Stimulated activated CD8-positive, alpha-beta memory T cell treated with anti-CD3 and anti-CD28 coated beads, Interleukin-7, amount 100 ng/mL, for 4 hours (primary cell): Measurements from ENCODE around the gene CASP8.

ENCODE experiments used
- DNase-seq, 2 donors: peaks; one replicate each; pipeline ENCODE4 v3.0.0-alpha.2; 2020; ENCODE audit warnings: low read depth in 2 of 2

Gene CASP8

DNA sequence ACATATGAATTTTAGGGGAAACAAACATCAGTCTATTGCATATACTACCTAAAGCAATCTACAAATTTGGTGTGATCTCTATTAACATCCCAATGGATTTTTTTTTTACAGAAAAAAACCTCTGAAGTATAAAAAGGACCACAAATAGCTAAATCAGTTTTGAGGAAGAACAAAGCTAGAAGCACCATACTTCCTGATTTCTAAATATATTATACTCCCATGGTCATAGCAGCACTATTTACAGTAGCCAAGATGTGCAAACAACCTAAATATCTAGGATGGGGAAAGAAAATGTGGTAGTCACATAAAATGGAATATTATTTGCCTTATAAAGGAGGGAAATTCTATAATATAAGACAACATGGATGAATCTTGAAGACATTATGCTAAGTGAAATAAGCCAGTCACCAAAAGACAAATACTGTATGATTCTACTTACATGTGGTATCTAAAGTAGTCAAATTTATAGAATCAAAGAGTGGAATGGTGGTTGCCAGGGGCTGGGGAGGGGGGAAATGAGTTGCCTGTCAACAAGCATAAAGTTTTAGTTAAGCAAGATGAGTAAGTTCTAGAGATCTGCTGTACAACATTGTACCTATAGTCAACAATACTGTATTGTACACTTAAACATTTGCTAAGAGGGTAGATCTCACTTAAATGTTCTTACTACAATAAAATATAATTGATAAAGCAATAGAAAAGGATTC is 17.6 kb upstream of the CASP8 start:
- DNase-seq = no peak

- no peak for DNase-seq
These were observed 15.5 kb upstream of the CASP8 start for GRCh38 chr2:201244829-201245228.

DNA sequence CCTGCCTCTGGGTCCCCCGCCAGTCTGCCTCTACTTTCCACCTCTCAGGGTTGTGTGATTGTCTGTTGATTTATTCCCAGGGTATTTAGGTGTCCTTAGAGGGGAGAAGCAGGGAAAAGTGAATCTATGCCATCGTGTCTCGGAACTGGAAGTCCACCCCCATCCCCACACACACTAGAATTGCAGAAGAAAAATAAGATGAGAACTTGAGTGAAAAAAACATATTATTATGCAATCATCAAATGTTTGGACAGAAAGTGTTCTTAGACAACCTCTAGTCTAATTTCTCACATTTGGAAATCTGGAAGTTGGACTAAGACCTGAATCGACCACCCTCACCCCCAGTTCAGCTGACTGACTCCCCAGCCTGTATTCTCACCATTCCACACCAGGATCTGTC is 14.1 kb upstream of the CASP8 start:
- no peak for DNase-seq

DNA sequence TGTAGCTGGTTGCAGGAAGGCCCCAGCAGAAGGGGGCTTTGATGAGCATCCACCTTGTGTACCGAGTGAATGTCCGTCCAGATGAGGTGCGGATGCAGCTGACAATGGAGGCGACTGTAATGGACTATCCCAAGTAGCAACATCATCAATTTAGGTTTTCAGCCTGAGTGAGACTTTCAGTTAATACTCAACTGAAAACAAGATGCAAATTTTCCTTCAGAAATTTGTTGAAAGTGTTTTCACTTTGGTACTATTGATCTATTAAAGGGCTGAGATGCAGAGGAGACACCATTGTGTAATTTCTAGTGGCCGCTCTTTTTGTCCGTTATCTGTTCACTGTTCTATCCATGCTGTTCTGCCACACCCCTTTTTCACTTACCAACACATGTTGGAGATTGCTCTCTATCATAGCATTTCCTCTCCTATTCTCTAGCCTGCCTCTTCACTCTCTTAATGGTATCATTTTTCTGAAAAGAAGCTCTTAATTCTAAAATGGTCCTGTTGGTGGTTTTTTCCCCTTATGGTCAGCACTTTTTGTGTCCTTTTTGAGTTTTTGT is 12.0 kb upstream of the CASP8 start:
- no peak for DNase-seq

DNA sequence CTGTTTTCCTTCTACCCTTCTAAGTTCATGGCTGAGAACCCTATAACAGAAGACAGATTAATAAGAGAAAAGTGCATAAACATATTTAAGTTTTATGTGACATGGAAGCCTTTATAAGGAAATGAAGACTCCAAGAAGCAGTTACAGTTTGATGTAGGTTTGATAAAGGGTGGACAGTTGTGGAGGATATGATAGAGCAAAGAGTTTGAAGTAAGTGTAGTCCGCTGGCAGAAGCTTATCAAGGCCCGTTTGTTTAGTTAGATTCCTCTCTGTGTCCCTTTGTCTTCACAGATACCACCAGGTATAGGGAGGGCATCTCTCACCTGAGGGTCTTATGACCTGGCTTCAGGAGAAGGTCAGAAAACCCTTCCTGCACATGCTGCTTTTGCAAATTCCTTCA is 10.4 kb upstream of the CASP8 start:
- no peak for DNase-seq

GRCh38 chr2:201250741-201251140 is 9.6 kb upstream of the CASP8 start:
- no peak for DNase-seq

- no peak for DNase-seq
These were observed 6.1 kb upstream of the CASP8 start for GRCh38 chr2:201254081-201254730.

DNA sequence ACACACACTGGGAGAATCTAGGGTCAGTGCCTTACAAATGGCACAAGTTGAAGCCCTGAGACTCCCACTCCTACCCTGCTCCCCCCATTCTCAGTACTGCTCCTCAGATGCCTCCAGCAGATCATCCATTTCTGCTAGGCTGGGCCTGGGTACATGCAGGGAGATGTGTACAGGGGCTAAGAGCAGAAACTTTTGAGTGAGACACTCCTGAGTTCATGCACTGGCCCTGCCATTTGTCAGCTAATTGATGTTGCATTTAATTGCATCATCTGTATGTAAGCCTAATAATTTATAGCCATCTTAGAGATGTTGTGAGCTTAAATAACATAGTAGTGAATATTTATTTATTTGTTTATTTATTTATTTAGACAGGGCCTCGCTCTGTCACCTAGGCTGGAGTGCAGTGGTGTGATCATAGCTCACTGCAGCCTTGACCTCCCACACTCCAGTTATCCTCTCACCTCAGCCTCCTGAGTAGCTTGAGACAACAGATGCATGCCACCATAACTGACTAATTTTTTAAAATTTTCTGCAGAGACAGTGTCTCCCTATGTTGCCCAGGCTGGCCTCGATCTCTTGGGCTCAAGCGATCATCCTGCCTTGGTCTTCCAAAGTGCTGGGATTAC is 4.8 kb upstream of the CASP8 start:
- no peak for DNase-seq

- DNase-seq = no peak
These were observed 4.3 kb upstream of the CASP8 start for GRCh38 chr2:201256082-201256481.

DNA sequence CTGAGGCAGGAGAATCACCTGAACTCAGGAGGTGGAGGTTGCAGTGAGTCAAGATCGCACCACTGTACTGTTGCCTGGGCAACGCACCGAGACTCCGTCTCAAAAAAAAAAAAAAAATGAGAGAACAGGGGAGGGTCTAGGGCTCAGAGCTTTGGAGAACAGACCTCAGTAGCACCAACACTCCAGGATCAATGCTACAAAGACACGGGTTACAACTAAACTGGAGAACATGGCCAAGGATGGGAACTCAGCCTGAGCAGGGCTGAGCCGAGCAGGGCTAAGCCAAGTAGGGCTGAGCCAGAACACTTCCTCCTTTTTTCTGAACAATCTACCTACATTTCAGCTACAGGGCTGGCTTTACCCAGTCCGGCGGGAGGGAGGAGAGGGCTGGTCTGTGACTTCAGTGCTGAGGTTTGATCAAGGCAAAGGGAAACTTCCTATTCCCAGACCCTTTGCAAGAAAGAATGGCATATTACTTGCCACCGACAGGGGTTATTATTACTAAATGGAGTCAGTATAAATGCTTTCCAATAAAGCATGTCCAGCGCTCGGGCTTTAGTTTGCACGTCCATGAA is 2.9 kb upstream of the CASP8 start:
- no peak for DNase-seq

- peak; percentile 75 to 81 for DNase-seq
These were observed 2.2 kb upstream of the CASP8 start for GRCh38 chr2:201257956-201258665.

DNA sequence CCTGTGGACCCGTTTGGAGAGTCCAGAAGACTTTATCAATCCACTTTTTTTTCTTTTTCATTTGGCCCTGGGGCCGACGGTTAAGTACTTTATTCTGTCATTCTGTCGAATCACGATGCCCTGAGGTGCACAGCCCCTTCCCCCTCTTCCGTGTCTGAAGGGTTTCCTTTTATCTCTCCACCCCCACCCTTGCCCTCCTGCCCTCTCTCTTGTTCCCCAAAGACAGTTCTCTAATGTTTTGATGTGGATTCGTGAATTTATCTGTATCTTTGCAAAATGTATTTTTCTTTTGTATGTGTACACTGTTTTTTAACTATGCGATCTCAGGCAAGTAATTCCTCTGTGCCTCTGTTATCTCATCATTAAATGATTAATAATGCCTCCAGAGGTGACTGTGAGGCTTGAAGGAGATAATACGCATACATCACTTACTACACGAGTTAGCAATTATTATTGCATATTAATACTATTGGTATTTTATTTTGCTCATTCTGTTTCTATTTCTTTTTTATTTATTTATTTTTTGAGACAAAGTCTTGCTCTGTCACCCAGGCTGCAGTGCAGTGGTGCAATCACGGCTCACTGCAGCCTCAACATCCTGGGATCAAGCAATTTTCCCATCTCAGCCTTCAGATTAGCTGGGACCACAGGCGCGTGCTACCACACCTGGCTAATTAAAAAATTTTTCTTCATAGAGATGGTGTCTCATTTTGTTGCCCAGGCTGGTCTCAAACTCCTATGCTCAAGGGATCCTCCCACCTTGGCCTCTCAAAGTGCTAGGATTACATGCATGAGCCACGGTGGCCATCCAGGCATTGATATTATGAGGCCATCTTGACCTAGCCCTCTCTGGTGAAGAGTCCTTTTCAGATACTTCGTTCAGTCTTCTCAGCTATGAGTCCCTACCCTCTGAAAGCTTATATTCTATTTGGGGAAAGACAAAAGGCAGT is 1.4 kb upstream of the CASP8 start:
- no peak for DNase-seq

DNA sequence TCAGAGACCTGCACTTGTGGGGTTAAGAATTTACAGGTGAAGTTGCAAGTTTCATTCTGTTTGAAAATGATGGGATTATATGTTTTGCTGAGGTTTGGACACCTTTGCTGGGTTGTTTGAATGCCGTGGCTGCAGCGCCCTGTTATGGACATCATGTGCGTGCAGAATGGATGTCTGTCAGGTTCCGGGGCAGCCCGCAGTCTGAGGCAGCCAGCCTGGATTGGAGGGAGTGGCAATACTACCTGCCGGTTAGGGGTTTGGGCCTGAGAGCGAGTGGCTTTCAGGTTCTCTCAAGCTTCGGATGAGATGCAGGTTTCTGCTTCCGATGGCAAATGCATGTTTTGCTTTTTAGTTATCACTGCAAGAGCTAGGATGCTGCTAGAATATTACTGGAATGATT is 1.1 kb downstream of the CASP8 start:
- peak in 1 of 2 donors; percentile 23 for DNase-seq

GRCh38 chr2:201261906-201262305 is 1.6 kb downstream of the CASP8 start:
- no peak for DNase-seq

DNA sequence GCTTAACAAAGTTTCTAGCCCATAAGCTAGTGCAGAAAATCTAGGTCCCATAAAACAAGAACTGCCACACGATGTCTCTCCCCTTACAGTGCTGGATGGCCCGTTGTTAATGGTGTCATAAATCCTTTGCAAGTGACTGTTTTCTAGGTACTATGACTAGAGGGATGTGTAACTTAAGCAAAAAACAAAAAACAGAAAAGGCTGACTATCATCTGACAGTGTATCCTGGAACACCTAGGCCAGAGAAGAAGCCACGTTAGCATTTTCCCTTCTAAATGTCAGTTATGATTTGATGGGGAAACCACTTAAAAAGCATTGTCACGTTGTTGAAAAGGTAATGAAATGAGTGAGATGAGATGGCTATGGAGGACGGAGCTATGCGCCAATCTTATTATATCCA is 2.4 kb downstream of the CASP8 start:
- DNase-seq = no peak

DNA sequence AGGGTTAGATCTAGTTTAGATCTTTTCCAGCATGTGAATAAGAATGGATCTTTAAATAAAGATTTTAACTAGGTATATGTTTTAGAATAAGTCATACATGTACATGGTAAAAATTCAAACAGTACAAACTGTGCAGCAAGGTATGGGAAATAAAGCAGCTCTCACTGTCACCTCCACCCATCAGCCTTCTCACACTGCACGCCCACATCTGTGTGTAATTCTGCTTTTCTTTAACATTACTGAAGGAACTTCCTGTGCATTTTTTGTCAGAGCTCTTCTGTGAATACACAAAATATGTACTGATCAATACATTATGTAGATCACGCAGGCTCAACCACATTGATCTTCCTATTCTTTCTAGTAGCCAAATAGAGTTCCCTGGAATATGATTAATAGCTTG is 3.4 kb downstream of the CASP8 start:
- no peak for DNase-seq

GRCh38 chr2:201264472-201265173 is 4.3 kb downstream of the CASP8 start:
- DNase-seq = no peak

GRCh38 chr2:201266629-201267028 is 6.3 kb downstream of the CASP8 start:
- DNase-seq = no peak

DNA sequence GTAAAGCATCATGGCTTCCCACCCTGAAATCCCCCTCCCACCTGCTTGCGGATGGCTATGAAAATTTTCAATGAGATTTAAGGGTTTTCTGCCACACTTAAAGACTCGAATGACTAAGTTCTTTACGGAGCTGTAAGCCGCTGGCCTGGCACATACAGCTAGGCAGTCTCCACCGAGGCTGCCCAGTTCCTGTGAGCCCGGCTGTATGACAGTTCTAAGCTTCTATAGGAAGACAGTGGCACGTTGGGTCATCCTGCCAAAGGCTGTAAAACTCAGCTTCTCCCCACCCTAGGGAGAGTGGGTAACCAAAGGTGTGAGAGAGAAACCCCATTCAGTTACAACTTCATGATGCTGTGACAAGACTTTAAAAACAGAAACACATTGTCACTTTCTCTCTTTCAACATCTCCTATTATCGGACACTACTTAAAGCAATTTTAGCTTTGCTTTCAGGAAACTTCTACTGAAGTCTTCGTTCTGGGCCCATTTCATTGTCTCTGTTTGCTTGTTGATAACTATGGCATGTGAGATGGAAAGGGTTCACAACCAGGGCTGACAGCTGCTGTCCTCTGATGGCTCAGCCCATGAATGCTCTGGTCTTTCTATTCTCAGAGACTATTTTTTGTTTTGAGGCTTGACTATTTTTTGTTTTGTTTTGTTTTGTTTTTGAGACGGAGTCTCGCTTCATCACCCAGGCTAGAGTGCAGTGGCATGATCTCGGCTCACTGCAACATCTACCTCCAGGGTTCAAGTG is 7.1 kb downstream of the CASP8 start:
- no peak for DNase-seq
